Mesendoderm (in vitro differentiated cells): Measurements from ENCODE around the gene GRID2.

ENCODE experiments used
- DNase-seq: peaks from one replicate; pipeline ENCODE4 v3.0.0; 2013
- H2AK5ac ChIP-seq: 2 replicates; pipeline ENCODE4 v1.6.1; 2013; ENCODE audit warnings: low read length, inconsistent platforms
- H2BK120ac ChIP-seq: 2 replicates; pipeline ENCODE4 v1.6.1; 2013; ENCODE audit warnings: low read depth, mild to moderate bottlenecking, low read length, moderate library complexity, mixed read lengths
- H2BK15ac ChIP-seq: replicated peaks from 2 replicates; pipeline ENCODE4 v1.6.1; 2013; ENCODE audit warnings: low read depth, mild to moderate bottlenecking, moderate library complexity
- H2BK5ac ChIP-seq: 2 replicates; pipeline ENCODE4 v1.6.1; 2013; ENCODE audit warnings: low read length, inconsistent platforms
- H3K18ac ChIP-seq: 2 replicates; pipeline ENCODE4 v1.6.1; 2013; ENCODE audit warnings: mild to moderate bottlenecking, low read length, mixed read lengths
- H3K23ac ChIP-seq: one replicate; pipeline ENCODE4 v1.6.1; 2013; ENCODE audit warnings: low read length
- H3K27ac ChIP-seq: 2 replicates; pipeline ENCODE4 v1.5.1; 2013; ENCODE audit warnings: low read depth, mild to moderate bottlenecking, inconsistent platforms, low read length, moderate library complexity
- H3K27me3 ChIP-seq: 2 replicates; pipeline ENCODE4 v1.6.1; 2013; ENCODE audit warnings: low read length, control low read depth, mild to moderate bottlenecking, inconsistent platforms; ENCODE audit not compliant: insufficient read depth, poor library complexity
- H3K36me3 ChIP-seq: 2 replicates; pipeline ENCODE4 v1.6.1; 2013; ENCODE audit warnings: low read length, inconsistent platforms; ENCODE audit not compliant: control insufficient read depth, insufficient read depth
- H3K4ac ChIP-seq: one replicate; pipeline ENCODE4 v1.6.1; 2013; ENCODE audit warnings: low read depth, mild to moderate bottlenecking, low read length, moderate library complexity
- H3K4me1 ChIP-seq: 2 replicates; pipeline ENCODE4 v1.6.1; 2013; ENCODE audit warnings: low read depth, low read length, inconsistent platforms; ENCODE audit not compliant: control insufficient read depth
- H3K4me2 ChIP-seq: 2 replicates; pipeline ENCODE4 v1.6.1; 2013; ENCODE audit warnings: low read length
- H3K4me3 ChIP-seq: 2 replicates; pipeline ENCODE4 v1.5.1; 2013; ENCODE audit warnings: mild to moderate bottlenecking, low read length
- H3K56ac ChIP-seq: one replicate; pipeline ENCODE4 v1.6.1; 2013; ENCODE audit warnings: low read length
- H3K79me1 ChIP-seq: 2 replicates; pipeline ENCODE4 v1.6.1; 2013; ENCODE audit warnings: low read length, inconsistent platforms
- H3K79me2 ChIP-seq: 2 replicates; pipeline ENCODE4 v1.6.1; 2013; ENCODE audit warnings: mild to moderate bottlenecking, low read length; ENCODE audit not compliant: control insufficient read depth, insufficient read depth
- H3K9ac ChIP-seq: 2 replicates; pipeline ENCODE4 v1.6.1; 2013; ENCODE audit warnings: low read length, inconsistent platforms
- H4K5ac ChIP-seq: one replicate; pipeline ENCODE4 v1.6.1; 2013; ENCODE audit warnings: low read length
- H4K8ac ChIP-seq: one replicate; pipeline ENCODE4 v1.6.1; 2013; ENCODE audit warnings: low read depth, mild to moderate bottlenecking, control low read depth, low read length, moderate library complexity
- WGBS: extraction: QIAGEN DNeasy Blood & Tissue Kit; methylation state at CpG from one replicate; pipeline ENCODE4 v1.1.7; 2013; ENCODE audit warnings: low lambda C conversion rate, missing lambda C conversion rate; ENCODE audit not compliant: insufficient coverage; ENCODE audit errors: extremely low coverage; 5-methylcytosine and 5-hydroxymethylcytosine counted together

GRID2 gene

GRCh38 chr4:92529510-92529909 is 225.7 kb downstream of the GRID2 start:
- Histone ChIP-seq H2BK120ac (no peak overlapping the region), H3K18ac (no peak overlapping the region), H3K27ac (no peak overlapping the region), H3K36me3 (no peaks in the 10 kb centered on the region), H3K79me2 (peaks cover 14% of the 10 kb centered on the region), H4K8ac (no peak overlapping the region), H3K4ac (no peak overlapping the region), H2BK5ac (no peak overlapping the region), H2AK5ac (no peak overlapping the region), H3K9ac (no peak overlapping the region), H3K27me3 (no peaks in the 10 kb centered on the region), H3K4me1 (peaks cover 8% of the 10 kb centered on the region), H4K5ac (no peak overlapping the region), H3K56ac (no peak overlapping the region), H3K4me3 (no peak overlapping the region), H3K23ac (no peak overlapping the region), H3K79me1 (no peaks in the 10 kb centered on the region), H3K4me2 (no peak overlapping the region), H2BK15ac (no peak overlapping the region)
- DNase-seq: peak; percentile 88
- WGBS: no CpG with 5 or more reads among the region's 2 CpGs

GRCh38 chr4:92535599-92535998 is 231.8 kb downstream of the GRID2 start:
- no peak overlapping the region for H3K56ac ChIP-seq
- no peak overlapping the region for H2AK5ac ChIP-seq
- H3K23ac ChIP-seq: no peak overlapping the region
- H4K5ac ChIP-seq: no peak overlapping the region
- H3K4ac ChIP-seq: no peak overlapping the region
- H4K8ac ChIP-seq: no peak overlapping the region
- no peak overlapping the region for H2BK5ac ChIP-seq
- no peak overlapping the region for H2BK120ac ChIP-seq
- H3K4me3 ChIP-seq: no peak overlapping the region
- H3K9ac ChIP-seq: no peak overlapping the region
- H3K18ac ChIP-seq: no peak overlapping the region
- H3K27me3 ChIP-seq: no peaks in the 10 kb centered on the region
- no CpG with 5 or more reads among the region's 12 CpGs for WGBS
- no peaks in the 10 kb centered on the region for H3K36me3 ChIP-seq
- H3K27ac ChIP-seq: no peak overlapping the region
- no peak overlapping the region for H2BK15ac ChIP-seq
- peaks cover 10% of the 10 kb centered on the region for H3K79me2 ChIP-seq
- H3K4me2 ChIP-seq: no peak overlapping the region
- DNase-seq: no peak
- no peaks in the 10 kb centered on the region for H3K79me1 ChIP-seq
- H3K4me1 ChIP-seq: no peaks in the 10 kb centered on the region

GRCh38 chr4:92551616-92552015 is 247.8 kb downstream of the GRID2 start:
- no peak overlapping the region for H4K8ac ChIP-seq
- H2BK120ac ChIP-seq: no peak overlapping the region
- peaks cover 5% of the 10 kb centered on the region for H3K79me2 ChIP-seq
- no peak overlapping the region for H2BK15ac ChIP-seq
- H3K4me1 ChIP-seq: no peaks in the 10 kb centered on the region
- H2BK5ac ChIP-seq: no peak overlapping the region
- WGBS: no CpG with 5 or more reads among the region's 1 CpG
- no peak overlapping the region for H3K27ac ChIP-seq
- H3K4me2 ChIP-seq: no peak overlapping the region
- no peak overlapping the region for H3K56ac ChIP-seq
- H3K4me3 ChIP-seq: no peak overlapping the region
- H3K18ac ChIP-seq: no peak overlapping the region
- no peak for DNase-seq
- no peak overlapping the region for H4K5ac ChIP-seq
- H3K79me1 ChIP-seq: peaks cover 4% of the 10 kb centered on the region
- no peak overlapping the region for H3K23ac ChIP-seq
- H3K36me3 ChIP-seq: no peaks in the 10 kb centered on the region
- no peaks in the 10 kb centered on the region for H3K27me3 ChIP-seq
- no peak overlapping the region for H2AK5ac ChIP-seq
- no peak overlapping the region for H3K4ac ChIP-seq
- H3K9ac ChIP-seq: no peak overlapping the region

GRCh38 chr4:92566269-92566668 is 262.5 kb downstream of the GRID2 start:
- Histone ChIP-seq H2BK15ac (no peak overlapping the region), H4K5ac (no peak overlapping the region), H3K4me3 (no peak overlapping the region), H3K36me3 (no peaks in the 10 kb centered on the region), H3K79me2 (peaks cover 13% of the 10 kb centered on the region), H3K9ac (no peak overlapping the region), H2AK5ac (no peak overlapping the region), H3K18ac (no peak overlapping the region), H2BK5ac (no peak overlapping the region), H2BK120ac (no peak overlapping the region), H3K27ac (no peak overlapping the region), H3K4ac (no peak overlapping the region), H3K79me1 (peaks cover 4% of the 10 kb centered on the region), H3K27me3 (no peaks in the 10 kb centered on the region), H3K4me1 (no peaks in the 10 kb centered on the region), H3K23ac (no peak overlapping the region), H3K4me2 (no peak overlapping the region), H3K56ac (no peak overlapping the region), H4K8ac (no peak overlapping the region)
- no CpG with 5 or more reads among the region's 3 CpGs for WGBS
- DNase-seq: no peak

- H4K8ac ChIP-seq: no peak overlapping the region
- no peak overlapping the region for H3K27ac ChIP-seq
- no CpG with 5 or more reads among the region's 1 CpG for WGBS
- H4K5ac ChIP-seq: no peak overlapping the region
- no peaks in the 10 kb centered on the region for H3K4me1 ChIP-seq
- H2BK5ac ChIP-seq: no peak overlapping the region
- no peak overlapping the region for H3K4ac ChIP-seq
- H2BK15ac ChIP-seq: no peak overlapping the region
- H3K79me1 ChIP-seq: peaks cover 2% of the 10 kb centered on the region
- no peak for DNase-seq
- H3K18ac ChIP-seq: no peak overlapping the region
- no peak overlapping the region for H2AK5ac ChIP-seq
- no peak overlapping the region for H3K4me2 ChIP-seq
- no peaks in the 10 kb centered on the region for H3K27me3 ChIP-seq
- H2BK120ac ChIP-seq: no peak overlapping the region
- H3K4me3 ChIP-seq: no peak overlapping the region
- H3K23ac ChIP-seq: no peak overlapping the region
- H3K9ac ChIP-seq: no peak overlapping the region
- no peaks in the 10 kb centered on the region for H3K36me3 ChIP-seq
- peaks cover 15% of the 10 kb centered on the region for H3K79me2 ChIP-seq
- no peak overlapping the region for H3K56ac ChIP-seq
These were observed 277.1 kb downstream of the GRID2 start for GRCh38 chr4:92580816-92581215.

- Histone ChIP-seq H4K5ac (no peak overlapping the region), H3K79me1 (no peaks in the 10 kb centered on the region), H2BK120ac (no peak overlapping the region), H3K18ac (no peak overlapping the region), H3K4ac (no peak overlapping the region), H3K23ac (no peak overlapping the region), H3K27me3 (no peaks in the 10 kb centered on the region), H3K79me2 (no peaks in the 10 kb centered on the region), H3K56ac (no peak overlapping the region), H3K9ac (no peak overlapping the region), H3K4me3 (no peak overlapping the region), H2BK15ac (no peak overlapping the region), H3K4me2 (no peak overlapping the region), H4K8ac (no peak overlapping the region), H2BK5ac (no peak overlapping the region), H3K4me1 (no peaks in the 10 kb centered on the region), H3K36me3 (no peaks in the 10 kb centered on the region), H3K27ac (no peak overlapping the region), H2AK5ac (no peak overlapping the region)
- 100% methylated on average over 1 of the region's 2 CpGs for WGBS
- no peak for DNase-seq
These were observed 295.3 kb downstream of the GRID2 start for GRCh38 chr4:92599044-92599443.
